ENCODE measurements around the gene ACIN1.

DNA sequence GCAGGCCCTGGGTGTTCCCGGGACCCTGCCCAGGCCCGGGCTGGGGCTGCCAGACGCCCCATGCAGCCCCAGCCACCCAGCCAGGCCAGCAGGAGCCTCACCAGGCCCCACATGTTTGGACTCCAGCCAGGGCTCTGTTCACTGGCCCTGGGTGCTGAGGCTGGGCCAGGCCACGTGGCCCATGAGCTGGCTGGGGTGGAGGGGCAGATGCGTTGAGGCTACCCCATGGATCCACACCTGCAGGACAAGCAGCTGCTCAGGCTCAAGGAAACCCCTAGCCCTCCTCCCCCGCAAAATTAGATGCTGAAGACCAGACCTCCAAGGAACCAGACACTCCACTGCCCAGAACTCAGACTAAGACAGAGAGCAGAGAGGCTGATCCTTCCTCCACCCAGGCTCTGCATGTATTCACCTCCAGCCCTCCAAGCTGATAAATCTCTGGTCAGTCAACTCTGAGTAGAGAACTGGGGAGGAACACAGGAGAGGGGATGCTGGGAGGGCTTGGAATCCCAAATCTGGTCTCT is 39.3 kb downstream of the ACIN1 start:
- TF ChIP-seq, protein P1, sequence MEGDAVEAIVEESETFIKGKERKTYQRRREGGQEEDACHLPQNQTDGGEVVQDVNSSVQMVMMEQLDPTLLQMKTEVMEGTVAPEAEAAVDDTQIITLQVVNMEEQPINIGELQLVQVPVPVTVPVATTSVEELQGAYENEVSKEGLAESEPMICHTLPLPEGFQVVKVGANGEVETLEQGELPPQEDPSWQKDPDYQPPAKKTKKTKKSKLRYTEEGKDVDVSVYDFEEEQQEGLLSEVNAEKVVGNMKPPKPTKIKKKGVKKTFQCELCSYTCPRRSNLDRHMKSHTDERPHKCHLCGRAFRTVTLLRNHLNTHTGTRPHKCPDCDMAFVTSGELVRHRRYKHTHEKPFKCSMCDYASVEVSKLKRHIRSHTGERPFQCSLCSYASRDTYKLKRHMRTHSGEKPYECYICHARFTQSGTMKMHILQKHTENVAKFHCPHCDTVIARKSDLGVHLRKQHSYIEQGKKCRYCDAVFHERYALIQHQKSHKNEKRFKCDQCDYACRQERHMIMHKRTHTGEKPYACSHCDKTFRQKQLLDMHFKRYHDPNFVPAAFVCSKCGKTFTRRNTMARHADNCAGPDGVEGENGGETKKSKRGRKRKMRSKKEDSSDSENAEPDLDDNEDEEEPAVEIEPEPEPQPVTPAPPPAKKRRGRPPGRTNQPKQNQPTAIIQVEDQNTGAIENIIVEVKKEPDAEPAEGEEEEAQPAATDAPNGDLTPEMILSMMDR (conservative IDR thresholded peaks at IDR 0.05): no peak
- no peak for TF ChIP-seq ZFX (IDR thresholded peaks at IDR 0.05)

Measured in C4-2B (cell line).